Loucy (cell line): Measurements from ENCODE around the gene TCF7L2.

ENCODE experiments used
- H2AFZ ChIP-seq: fragments of 200-600 bp; sonication (generic); 2 replicates; pipeline ENCODE4 v1.6.0; 2016; ENCODE audit warnings: antibody characterized with exemption, mild to moderate bottlenecking, low read length, moderate library complexity
- H3F3A ChIP-seq: fragments of 200-600 bp; 2 replicates; pipeline ENCODE4 v1.6.0; 2016; ENCODE audit warnings: antibody characterized with exemption, low read depth, mild to moderate bottlenecking
- H3K27me3 ChIP-seq: fragments of 200-600 bp; sonication (generic); 2 replicates; pipeline ENCODE4 v1.6.1; 2014; ENCODE audit warnings: low read length, mild to moderate bottlenecking; ENCODE audit not compliant: insufficient read depth, poor library complexity, severe bottlenecking
- H3K36me3 ChIP-seq: fragments of 200-600 bp; sonication (generic); 2 replicates; pipeline ENCODE4 v1.6.1; 2016; ENCODE audit warnings: low read length; ENCODE audit not compliant: insufficient read depth
- H3K4me1 ChIP-seq: fragments of 200-600 bp; sonication (generic); 2 replicates; pipeline ENCODE4 v1.5.1; 2014; ENCODE audit warnings: low read length, mild to moderate bottlenecking; ENCODE audit not compliant: insufficient read depth, poor library complexity, severe bottlenecking
- H3K4me2 ChIP-seq: fragments of 200-600 bp; sonication (generic); 2 replicates; pipeline ENCODE4 v1.6.0; 2014; ENCODE audit warnings: antibody characterized with exemption, low read length, low read depth, mild to moderate bottlenecking; ENCODE audit not compliant: poor library complexity, severe bottlenecking
- H3K4me3 ChIP-seq: fragments of 200-600 bp; sonication (generic); 2 replicates; pipeline ENCODE4 v1.5.1; 2014; ENCODE audit warnings: low read length, mild to moderate bottlenecking, mixed read lengths; ENCODE audit not compliant: poor library complexity, severe bottlenecking
- H3K79me2 ChIP-seq: fragments of 200-600 bp; sonication (generic); 2 replicates; pipeline ENCODE4 v1.6.1; 2014; ENCODE audit warnings: low read length; ENCODE audit not compliant: insufficient read depth
- H3K9ac ChIP-seq: fragments of 200-600 bp; sonication (generic); 2 replicates; pipeline ENCODE4 v1.6.0; 2014; ENCODE audit warnings: mild to moderate bottlenecking, low read depth, low read length, moderate library complexity; ENCODE audit not compliant: poor library complexity, severe bottlenecking
- H3K9me2 ChIP-seq: fragments of 200-600 bp; sonication (generic); replicated peaks from 2 replicates; pipeline ENCODE4 v1.6.1; 2016; ENCODE audit warnings: low read depth, low read length, mixed read lengths
- H3K9me3 ChIP-seq: fragments of 200-600 bp; sonication (generic); 2 replicates; pipeline ENCODE4 v1.6.1; 2014; ENCODE audit warnings: mild to moderate bottlenecking, antibody characterized with exemption, low read length, low read depth; ENCODE audit not compliant: insufficient read depth
- H4K20me1 ChIP-seq: fragments of 200-600 bp; sonication (generic); 2 replicates; pipeline ENCODE4 v1.6.0; 2014; ENCODE audit warnings: antibody characterized with exemption, low read length, mild to moderate bottlenecking; ENCODE audit not compliant: insufficient read depth, poor library complexity, severe bottlenecking
- EZH2phosphoT487 ChIP-seq: fragments of 200-600 bp; IDR thresholded peaks from 2 replicates; pipeline ENCODE4 v1.6.1; 2018; ENCODE audit warnings: antibody characterized with exemption, mild to moderate bottlenecking, moderate library complexity, borderline replicate concordance
- TF ChIP-seq, protein P1 (sequence below): fragments of 200-600 bp; sonication (generic); conservative IDR thresholded peaks from 2 replicates; pipeline ENCODE4 v1.5.1; 2014; ENCODE audit warnings: mild to moderate bottlenecking, antibody characterized with exemption, low read length

Gene TCF7L2

GRCh38 chr10:113133497-113134115 is 183.6 kb downstream of the TCF7L2 start:
- Histone ChIP-seq H3F3A (no peaks in the 10 kb centered on the region), H3K4me2 (no peak overlapping the region), H3K9ac (no peak overlapping the region), H3K27me3 (no peaks in the 10 kb centered on the region), H3K79me2 (no peaks in the 10 kb centered on the region), H3K9me2 (no peaks in the 10 kb centered on the region), H3K36me3 (no peaks in the 10 kb centered on the region), H2AFZ (no peak overlapping the region), H3K4me3 (no peak overlapping the region), H3K9me3 (no peaks in the 10 kb centered on the region), H4K20me1 (no peaks in the 10 kb centered on the region), H3K4me1 (no peaks in the 10 kb centered on the region)
- no peak for TF ChIP-seq EZH2phosphoT487
- TF ChIP-seq, protein P1, sequence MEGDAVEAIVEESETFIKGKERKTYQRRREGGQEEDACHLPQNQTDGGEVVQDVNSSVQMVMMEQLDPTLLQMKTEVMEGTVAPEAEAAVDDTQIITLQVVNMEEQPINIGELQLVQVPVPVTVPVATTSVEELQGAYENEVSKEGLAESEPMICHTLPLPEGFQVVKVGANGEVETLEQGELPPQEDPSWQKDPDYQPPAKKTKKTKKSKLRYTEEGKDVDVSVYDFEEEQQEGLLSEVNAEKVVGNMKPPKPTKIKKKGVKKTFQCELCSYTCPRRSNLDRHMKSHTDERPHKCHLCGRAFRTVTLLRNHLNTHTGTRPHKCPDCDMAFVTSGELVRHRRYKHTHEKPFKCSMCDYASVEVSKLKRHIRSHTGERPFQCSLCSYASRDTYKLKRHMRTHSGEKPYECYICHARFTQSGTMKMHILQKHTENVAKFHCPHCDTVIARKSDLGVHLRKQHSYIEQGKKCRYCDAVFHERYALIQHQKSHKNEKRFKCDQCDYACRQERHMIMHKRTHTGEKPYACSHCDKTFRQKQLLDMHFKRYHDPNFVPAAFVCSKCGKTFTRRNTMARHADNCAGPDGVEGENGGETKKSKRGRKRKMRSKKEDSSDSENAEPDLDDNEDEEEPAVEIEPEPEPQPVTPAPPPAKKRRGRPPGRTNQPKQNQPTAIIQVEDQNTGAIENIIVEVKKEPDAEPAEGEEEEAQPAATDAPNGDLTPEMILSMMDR = no peak

DNA sequence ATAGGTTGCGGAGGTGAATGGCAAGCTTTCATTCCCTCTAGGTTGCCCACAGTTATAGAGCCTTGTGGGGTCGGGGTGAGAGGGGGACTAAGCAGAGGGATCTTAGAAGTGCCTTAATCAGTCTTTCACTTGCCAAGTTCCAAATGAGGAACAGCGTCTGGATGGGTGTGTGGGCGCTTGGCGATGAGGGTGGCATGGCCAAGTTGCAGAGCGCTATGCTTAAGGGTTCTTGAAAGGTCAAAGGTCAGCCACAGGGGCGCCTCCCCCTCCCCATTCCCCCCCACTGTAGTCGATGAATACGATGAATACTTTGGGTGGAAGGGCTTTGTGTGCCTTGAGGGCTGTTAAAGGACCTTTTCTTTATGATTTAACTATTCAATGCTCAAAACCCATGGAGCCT is 185.0 kb downstream of the TCF7L2 start:
- no peaks in the 10 kb centered on the region for H3K9me3 ChIP-seq
- TF ChIP-seq, protein P1 = no peak
- no peak for TF ChIP-seq EZH2phosphoT487
- no peaks in the 10 kb centered on the region for H3K9me2 ChIP-seq
- H3K4me2 ChIP-seq = no peak overlapping the region
- H3K9ac ChIP-seq = no peak overlapping the region
- no peak overlapping the region for H2AFZ ChIP-seq
- no peak overlapping the region for H3K4me3 ChIP-seq
- peaks cover 3% of the 10 kb centered on the region for H3K4me1 ChIP-seq
- no peaks in the 10 kb centered on the region for H3K79me2 ChIP-seq
- no peaks in the 10 kb centered on the region for H3K27me3 ChIP-seq
- H3F3A ChIP-seq = no peaks in the 10 kb centered on the region
- no peaks in the 10 kb centered on the region for H3K36me3 ChIP-seq
- no peaks in the 10 kb centered on the region for H4K20me1 ChIP-seq

- Histone ChIP-seq H3K9me3 (no peaks in the 10 kb centered on the region), H4K20me1 (no peaks in the 10 kb centered on the region), H3K4me2 (no peak overlapping the region), H2AFZ (no peak overlapping the region), H3K36me3 (peaks cover 6% of the 10 kb centered on the region; the same call in 1 of the 2 replicates), H3K9ac (no peak overlapping the region), H3K4me1 (peaks cover 3% of the 10 kb centered on the region), H3K9me2 (no peaks in the 10 kb centered on the region), H3K4me3 (no peak overlapping the region), H3F3A (no peaks in the 10 kb centered on the region), H3K27me3 (no peaks in the 10 kb centered on the region), H3K79me2 (no peaks in the 10 kb centered on the region)
- TF ChIP-seq, protein P1 = no peak
- no peak for TF ChIP-seq EZH2phosphoT487
Measured at GRCh38 chr10:113137941-113138685, 188.1 kb downstream of the TCF7L2 start.
